GM18951 (cell line): ENCODE measurements around the gene DKC1.

Experiments
- POLR2A ChIP-seq: IDR thresholded peaks from 4 replicates; pipeline ENCODE4 v1.6.1; 2011; ENCODE audit warnings: mild to moderate bottlenecking; ENCODE audit not compliant: insufficient read length, insufficient read depth; ENCODE audit errors: extremely low read depth
- in situ Hi-C: fragments of 300-500 bp; cut with MboI; formaldehyde crosslinking; loops from one replicate; pipeline ENCODE4 v1.12.0; 2022; ENCODE audit warnings: low sequenced_read_pairs, mixed read lengths, inconsistent platforms; ENCODE audit not compliant: unreplicated experiment

The DKC1 gene

GRCh38 chrX:154730253-154730891 is 32.3 kb upstream of the DKC1 start:
- in situ Hi-C loops = no loop called here
- no peak for TF ChIP-seq POLR2A

- TF ChIP-seq POLR2A = no peak
- in situ Hi-C loops = no loop called here
These were observed 31.5 kb upstream of the DKC1 start for GRCh38 chrX:154731184-154731583.

GRCh38 chrX:154731881-154732280 is 30.8 kb upstream of the DKC1 start:
- in situ Hi-C loops = no loop called here
- TF ChIP-seq POLR2A = no peak

DNA sequence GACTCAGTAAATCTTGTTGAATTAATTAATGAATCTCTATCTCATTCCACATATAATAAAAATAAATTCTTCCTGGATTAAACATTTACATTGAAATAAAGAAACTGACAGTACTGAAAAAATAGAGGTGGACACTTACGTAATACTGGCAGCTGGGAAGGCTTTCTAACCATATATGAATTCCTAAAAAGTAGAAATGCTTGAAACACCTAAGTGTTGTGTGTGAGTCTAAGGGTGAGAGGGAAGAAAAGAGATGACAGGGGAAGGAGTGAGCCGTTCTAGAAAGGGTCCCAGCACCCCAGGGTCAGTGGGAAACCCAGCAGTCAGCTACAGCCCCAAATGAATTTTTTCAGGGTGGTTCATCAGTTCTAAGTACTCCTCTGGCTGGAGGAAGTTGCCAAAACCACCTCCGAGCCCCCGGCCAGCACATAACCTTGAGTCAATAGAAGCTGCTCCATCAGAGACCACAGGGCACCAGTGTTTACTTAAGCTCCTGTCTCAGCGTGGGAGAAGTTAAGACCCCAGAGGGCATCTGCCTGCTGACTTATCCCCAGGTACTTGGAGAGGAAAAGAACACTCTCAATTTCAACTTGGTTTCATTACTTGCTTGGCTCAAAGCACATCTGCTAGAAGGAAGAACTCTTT is 30.1 kb upstream of the DKC1 start:
- TF ChIP-seq POLR2A = no peak
- in situ Hi-C loops = no loop called here

DNA sequence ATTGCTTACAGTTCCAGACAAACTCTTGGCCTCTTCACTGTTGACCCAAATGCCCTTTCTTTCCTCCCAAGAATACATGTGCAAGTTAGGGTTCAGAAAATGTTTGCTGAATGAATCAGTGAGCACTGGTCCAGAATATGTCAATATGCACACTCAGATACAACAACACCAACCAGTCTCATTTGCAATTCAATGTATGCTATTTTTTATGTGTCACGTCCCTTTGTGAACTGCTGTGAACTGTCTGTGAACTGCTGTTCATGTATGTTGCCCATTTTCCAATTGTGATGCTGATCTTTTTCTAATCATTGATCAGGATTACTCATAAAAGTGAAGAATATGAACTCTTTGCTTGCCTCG is 29.6 kb upstream of the DKC1 start:
- TF ChIP-seq POLR2A = no peak
- in situ Hi-C loops = no loop called here

DNA sequence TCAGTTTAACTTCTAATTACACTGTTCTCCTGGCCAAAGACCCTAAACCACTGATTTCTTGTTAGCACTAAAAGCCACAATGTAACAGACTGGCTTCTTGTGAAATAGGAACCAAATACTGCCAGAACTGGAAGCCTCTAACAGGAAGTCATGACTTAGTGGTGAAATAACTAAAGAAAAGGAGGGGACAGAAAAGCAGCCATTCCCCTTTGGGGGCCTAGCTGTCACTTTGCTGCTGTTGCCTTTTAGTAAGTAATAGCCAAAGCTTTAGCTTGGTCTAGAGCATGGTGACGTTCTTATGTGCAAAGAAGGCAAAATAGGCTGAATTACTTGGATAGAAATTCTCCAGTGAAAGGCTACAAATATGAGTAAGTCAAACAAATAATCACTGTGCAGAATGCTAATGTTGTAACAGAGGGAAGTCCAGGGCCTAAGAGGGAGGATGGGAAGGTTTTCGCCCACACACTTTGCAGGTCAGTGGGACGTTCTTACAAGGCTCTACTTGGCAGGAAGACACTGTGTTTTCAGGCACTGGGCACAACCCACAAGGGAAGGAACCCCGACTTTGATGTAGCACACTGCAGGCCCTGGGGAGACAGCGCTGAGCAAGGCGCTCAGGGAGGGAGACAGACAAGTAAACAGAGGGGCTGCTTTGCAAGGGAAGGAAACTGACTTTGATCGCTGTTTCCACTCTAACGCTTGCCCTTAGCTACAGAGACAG is 28.4 kb upstream of the DKC1 start:
- in situ Hi-C loops = no loop called here

GRCh38 chrX:154735695-154736393 is 26.8 kb upstream of the DKC1 start:
- in situ Hi-C loops = no loop called here
- TF ChIP-seq POLR2A = no peak

More for the DNA sequence above, 28.4 kb upstream of the DKC1 start:
- no peak for TF ChIP-seq POLR2A

- no peak for TF ChIP-seq POLR2A
- in situ Hi-C loops = no loop called here
These were observed 25.5 kb upstream of the DKC1 start for GRCh38 chrX:154737136-154737535.

DNA sequence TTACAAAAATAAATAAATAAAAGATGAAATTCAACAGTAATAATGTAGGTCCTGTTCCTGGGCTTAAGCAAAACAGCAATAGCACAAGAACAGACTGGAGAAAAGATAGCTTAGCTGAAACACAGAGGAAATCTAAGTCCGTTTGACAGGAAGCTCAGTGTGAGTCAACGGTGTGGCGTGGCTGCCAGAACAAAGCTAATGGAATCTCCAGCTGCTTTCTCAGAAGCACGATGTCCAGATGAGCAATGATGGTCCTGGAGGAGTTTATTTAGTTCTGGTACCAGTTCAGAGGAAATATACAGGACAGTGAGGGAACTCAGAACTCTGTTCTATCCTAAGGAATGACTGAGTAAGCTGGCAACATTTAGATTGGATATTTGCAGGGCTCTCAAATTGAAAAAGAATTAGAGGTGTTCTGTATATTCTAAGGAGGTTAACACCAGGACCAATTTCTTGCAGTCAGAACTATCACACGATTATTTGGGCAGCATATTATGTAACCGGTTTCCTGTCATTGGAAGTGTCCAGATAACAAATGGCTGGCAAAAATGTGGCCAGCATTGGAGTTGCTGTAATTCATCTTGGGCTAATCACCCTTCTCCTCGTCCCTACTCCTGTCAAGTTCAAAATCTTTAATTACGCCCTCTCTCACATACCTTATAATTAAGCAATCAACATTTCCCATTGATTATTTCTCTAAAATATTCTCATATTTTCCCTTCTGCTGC is 24.5 kb upstream of the DKC1 start:
- in situ Hi-C loops = no loop called here
- TF ChIP-seq POLR2A = no peak

DNA sequence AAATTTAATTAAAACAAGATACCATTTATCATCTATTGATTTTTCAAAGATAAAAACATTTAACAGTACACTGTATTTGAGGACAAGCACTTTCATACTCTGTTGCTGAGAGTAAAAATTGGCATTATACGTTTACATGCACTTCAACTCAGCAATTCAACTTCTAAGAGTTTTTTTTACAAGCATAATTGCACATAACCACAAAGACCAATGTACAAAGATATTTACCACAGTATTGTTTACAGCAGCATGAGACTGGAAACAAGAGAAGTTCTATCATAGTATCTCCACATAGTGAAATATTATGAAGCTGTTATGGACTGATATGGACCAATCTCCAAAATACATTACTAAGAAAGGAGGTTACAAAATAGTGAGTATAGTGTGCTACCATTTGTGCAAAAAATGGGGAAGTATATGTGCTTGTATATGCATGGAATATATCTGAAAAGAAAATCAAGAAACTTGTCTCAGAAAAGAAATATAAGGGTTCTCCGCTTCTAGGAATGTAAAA is 22.7 kb upstream of the DKC1 start:
- no peak for TF ChIP-seq POLR2A
- in situ Hi-C loops = no loop called here

- in situ Hi-C loops = no loop called here
- no peak for TF ChIP-seq POLR2A
These were observed 20.1 kb upstream of the DKC1 start for GRCh38 chrX:154742613-154743012.

GRCh38 chrX:154748712-154749339 is 13.8 kb upstream of the DKC1 start:
- in situ Hi-C loops = no loop called here
- TF ChIP-seq POLR2A = no peak
